BLaER1 treated with 17β-estradiol and CSF1 and Interleukin-3, amounts not matched to agents 10 nM and 100 nM (cell line): ENCODE data around the gene GRK5.

Source experiments
- H3K27ac ChIP-seq, 11 experiments: shearing (Covaris generic); formaldehyde crosslinking; 2 replicates each; pipeline ENCODE4 v1.8.1; 2022
- H3K27me3 ChIP-seq, 11 experiments: shearing (Covaris generic); formaldehyde crosslinking; 2 replicates each; pipeline ENCODE4 v1.8.1; 2022
- H3K36me3 ChIP-seq, 11 experiments: shearing (Covaris generic); formaldehyde crosslinking; 2 replicates each; pipeline ENCODE4 v1.8.1; 2022
- H3K4me1 ChIP-seq, 10 experiments: shearing (Covaris generic); formaldehyde crosslinking; 2 replicates each; pipeline ENCODE4 v1.8.1; 2022
- H3K4me2 ChIP-seq, 11 experiments: shearing (Covaris generic); formaldehyde crosslinking; 2 replicates each; pipeline ENCODE4 v1.8.1; 2022
- H3K4me3 ChIP-seq, 10 experiments: shearing (Covaris generic); formaldehyde crosslinking; 2 replicates each; pipeline ENCODE4 v1.8.1; 2022
- H3K9ac ChIP-seq, 11 experiments: shearing (Covaris generic); formaldehyde crosslinking; 2 replicates each; pipeline ENCODE4 v1.8.1; 2022
- H3K9me3 ChIP-seq, 11 experiments: shearing (Covaris generic); formaldehyde crosslinking; replicated peaks in 1 of 11; 2 replicates each; pipeline ENCODE4 v1.8.1; 2022
- H4K20me1 ChIP-seq, 11 experiments: shearing (Covaris generic); formaldehyde crosslinking; 2 replicates each; pipeline ENCODE4 v1.8.1; 2022
- Cebpa-rat ChIP-seq, 11 experiments: shearing (Covaris generic); IDR thresholded peaks; 2 replicates each; pipeline ENCODE4 v1.8.1; 2022

Gene GRK5

DNA sequence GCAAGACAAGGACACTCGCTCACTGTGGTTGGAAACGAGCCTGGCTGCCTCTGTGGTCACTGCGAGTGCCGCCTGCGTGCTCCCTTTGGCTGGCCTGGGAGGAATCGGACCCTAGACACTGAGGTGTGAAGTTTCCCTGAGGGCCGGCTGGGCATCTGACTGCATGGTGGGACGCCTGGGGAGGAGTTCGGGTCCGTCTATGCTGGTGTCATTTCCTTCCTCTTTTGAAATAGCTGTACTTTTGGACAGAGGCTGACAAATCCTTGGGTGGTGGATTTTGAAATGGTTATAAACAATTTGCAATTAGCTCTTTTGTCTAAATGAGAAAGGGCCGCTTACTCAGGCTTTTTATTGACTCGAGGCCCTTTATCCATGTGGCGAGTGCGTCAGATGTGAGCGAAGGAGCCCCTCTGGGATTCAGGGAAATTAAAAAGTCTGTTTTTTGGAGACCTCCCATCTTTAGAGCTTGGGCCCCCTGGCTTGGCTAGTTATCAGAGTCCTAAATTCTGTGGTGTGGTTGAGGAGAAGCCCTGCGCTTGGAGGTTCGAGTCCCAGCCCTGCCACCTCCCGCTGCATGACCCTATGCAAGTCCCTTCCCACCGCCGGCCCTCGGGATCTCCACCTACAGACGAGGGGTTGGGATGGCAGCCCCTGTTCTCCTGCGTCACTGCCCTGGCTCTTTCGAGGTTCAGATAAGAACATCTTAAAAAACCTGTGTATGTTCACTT lies 188.1 kb downstream of the GRK5 start:
- peak overlapping the region; percentile 32 to 75 (median 67); a peak in 18 of 22 replicates for H3K9ac ChIP-seq
- peak in 9 of 11 experiments; percentile 35 to 77 (median 62); a peak in 15 of 22 replicates for TF ChIP-seq Cebpa-rat (IDR thresholded peaks at IDR 0.05)
- peaks cover 44 to 72% (median 55%) of the 10 kb centered on the region in 10 experiments for H3K4me1 ChIP-seq
- peak overlapping the region; percentile 67 to 94 (median 85) for H3K27ac ChIP-seq
- peak overlapping the region; percentile 52 to 91 (median 79) for H3K4me2 ChIP-seq
- H3K27me3 ChIP-seq: no peaks in the 10 kb centered on the region
- H3K4me3 ChIP-seq: 0 out of 20 replicates have a peak overlapping the region, but pooled peaks of 1 of the 10 experiments have one; percentile 7
- no peaks in the 10 kb centered on the region for H3K36me3 ChIP-seq
- H3K9me3 ChIP-seq: no peaks in the 10 kb centered on the region
- no peaks in the 10 kb centered on the region for H4K20me1 ChIP-seq

DNA sequence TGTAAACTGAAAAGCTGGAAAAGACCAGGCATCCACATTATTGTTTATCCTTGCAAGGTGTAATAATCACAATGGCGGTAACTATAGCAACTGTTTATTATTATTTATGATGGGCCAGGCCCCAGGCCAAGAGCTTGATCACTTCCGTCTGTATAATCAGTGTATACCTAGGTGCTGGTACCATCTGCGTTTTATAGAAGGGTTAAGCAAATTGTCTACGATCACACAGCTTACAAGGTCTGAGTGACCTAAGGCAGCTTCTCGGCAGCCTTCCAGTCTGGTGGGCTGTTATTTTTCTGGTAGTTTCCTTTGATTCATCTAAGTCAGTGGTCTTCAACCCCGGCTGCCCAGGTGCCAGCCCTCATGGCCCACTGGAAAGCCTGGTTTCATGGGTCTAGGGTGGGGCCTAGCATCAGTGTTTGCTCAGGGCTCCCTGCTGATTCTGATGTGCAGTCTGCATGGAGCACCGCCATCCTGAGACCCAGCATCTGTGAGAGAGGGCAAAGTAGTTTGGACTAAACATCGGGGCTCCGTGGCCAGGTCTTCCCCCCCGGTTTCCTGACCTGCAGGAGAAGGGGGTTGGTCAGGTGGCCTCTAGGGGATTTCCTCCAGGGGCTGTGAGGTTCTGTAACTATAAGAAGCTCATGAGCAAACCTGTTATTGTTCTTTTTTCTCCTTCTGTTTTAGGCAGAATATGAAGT lies 188.8 kb downstream of the GRK5 start:
- H3K36me3 ChIP-seq: no peaks in the 10 kb centered on the region
- peak overlapping the region; percentile 52 to 91 (median 79) for H3K4me2 ChIP-seq
- peak overlapping the region; percentile 67 to 94 (median 85); a peak in 21 of 22 replicates for H3K27ac ChIP-seq
- no peaks in the 10 kb centered on the region for H3K27me3 ChIP-seq
- TF ChIP-seq Cebpa-rat (IDR thresholded peaks at IDR 0.05): no peak
- H3K4me3 ChIP-seq: no peak overlapping the region
- no peaks in the 10 kb centered on the region for H4K20me1 ChIP-seq
- no peaks in the 10 kb centered on the region for H3K9me3 ChIP-seq
- peaks cover 46 to 72% (median 57%) of the 10 kb centered on the region in 10 experiments for H3K4me1 ChIP-seq
- peak overlapping the region; percentile 5 to 75 (median 67); a peak in 17 of 22 replicates for H3K9ac ChIP-seq

DNA sequence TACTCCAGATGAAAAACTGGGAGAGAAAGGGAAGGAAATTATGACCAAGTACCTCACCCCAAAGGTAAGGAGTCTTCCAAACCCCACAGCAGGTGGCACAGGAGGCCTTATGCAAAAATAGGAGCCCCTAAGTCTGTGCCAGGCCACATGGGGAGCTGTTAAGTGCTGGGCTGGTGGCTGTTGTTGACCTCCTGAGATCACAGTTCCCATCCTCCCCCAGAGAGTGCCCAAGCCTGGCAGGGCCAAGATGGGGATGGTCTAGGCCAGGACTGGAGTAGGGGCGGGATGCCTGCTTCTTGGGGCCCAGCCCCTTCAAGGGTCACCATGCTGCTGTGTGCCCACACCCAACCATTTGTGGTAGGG lies 189.3 kb downstream of the GRK5 start:
- H3K4me3 ChIP-seq: no peak overlapping the region
- peaks cover 46 to 72% (median 57%) of the 10 kb centered on the region in 10 experiments for H3K4me1 ChIP-seq
- peak overlapping the region; percentile 52 to 91 (median 79) for H3K4me2 ChIP-seq
- no peaks in the 10 kb centered on the region for H3K27me3 ChIP-seq
- no peaks in the 10 kb centered on the region for H3K9me3 ChIP-seq
- TF ChIP-seq Cebpa-rat (IDR thresholded peaks at IDR 0.05): no peak
- H3K9ac ChIP-seq: peak overlapping the region in 6 of 11 experiments; percentile 5 to 75 (median 66); a peak in 6 of 22 replicates
- H3K36me3 ChIP-seq: no peaks in the 10 kb centered on the region
- no peaks in the 10 kb centered on the region for H4K20me1 ChIP-seq
- H3K27ac ChIP-seq: peak overlapping the region; percentile 67 to 94 (median 85); a peak in 20 of 22 replicates

DNA sequence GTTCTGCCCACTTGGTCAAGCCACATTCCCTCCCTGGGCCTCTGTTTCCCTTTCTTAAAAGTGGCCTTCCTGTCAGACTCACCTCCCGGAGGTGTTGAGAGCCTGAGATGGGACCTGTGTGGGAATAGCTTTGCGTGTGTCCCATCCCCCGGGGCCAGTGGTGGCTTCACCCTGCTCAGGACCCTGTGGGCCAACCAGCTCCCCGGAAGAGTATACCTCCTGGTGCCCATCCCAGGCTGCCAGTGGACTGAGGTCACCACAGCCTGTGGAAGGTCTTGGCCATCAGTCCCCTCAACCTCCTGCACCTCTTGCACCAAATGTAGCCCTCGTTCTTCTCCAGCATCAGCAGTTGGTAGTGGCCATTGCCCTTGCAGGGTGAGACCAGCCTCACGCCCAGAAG lies 190.0 kb downstream of the GRK5 start:
- no peaks in the 10 kb centered on the region for H4K20me1 ChIP-seq
- H3K4me3 ChIP-seq: no peak overlapping the region
- H3K27me3 ChIP-seq: no peaks in the 10 kb centered on the region
- H3K9me3 ChIP-seq: no peaks in the 10 kb centered on the region
- H3K9ac ChIP-seq: no peak overlapping the region
- peak overlapping the region in 8 of 11 experiments; percentile 82 to 94 (median 87); a peak in 11 of 22 replicates for H3K27ac ChIP-seq
- TF ChIP-seq Cebpa-rat (IDR thresholded peaks at IDR 0.05): no peak
- peak overlapping the region in 6 of 11 experiments; percentile 75 to 87 (median 80); a peak in 5 of 22 replicates for H3K4me2 ChIP-seq
- no peaks in the 10 kb centered on the region for H3K36me3 ChIP-seq
- H3K4me1 ChIP-seq: peaks cover 43 to 72% (median 54%) of the 10 kb centered on the region in 10 experiments

DNA sequence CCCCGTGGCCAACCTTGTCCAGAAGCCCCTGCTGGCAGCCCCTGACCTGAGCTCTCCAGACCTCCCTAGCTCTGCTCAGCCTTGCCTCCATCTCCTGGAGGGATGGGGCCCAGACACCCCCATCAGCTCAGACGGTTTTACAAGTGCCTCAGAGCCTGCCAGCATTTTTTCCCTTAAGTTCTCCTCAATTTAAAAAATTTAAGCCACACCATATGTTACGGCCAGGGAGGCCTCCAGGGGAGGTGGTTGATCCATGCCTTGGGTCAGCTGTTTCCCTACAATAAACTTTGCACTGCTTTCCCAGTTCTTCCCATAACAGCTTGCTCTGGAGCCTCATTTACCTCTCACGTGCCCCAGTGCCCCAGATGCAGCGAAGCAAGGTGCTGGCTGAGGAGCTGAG lies 191.6 kb downstream of the GRK5 start:
- Histone ChIP-seq H3K36me3 (no peaks in the 10 kb centered on the region), H3K27me3 (no peaks in the 10 kb centered on the region), H3K9ac (no peak overlapping the region), H3K27ac (peak overlapping the region in 5 of 11 experiments; percentile 13 to 33 (median 14); a peak in 5 of 22 replicates), H3K4me3 (no peak overlapping the region), H4K20me1 (no peaks in the 10 kb centered on the region), H3K9me3 (no peaks in the 10 kb centered on the region), H3K4me1 (peaks cover 43 to 64% (median 50%) of the 10 kb centered on the region in 10 experiments), H3K4me2 (no peak overlapping the region)
- no peak for TF ChIP-seq Cebpa-rat (IDR thresholded peaks at IDR 0.05)

GRCh38 chr10:119399466-119399865 lies 192.1 kb downstream of the GRK5 start:
- Histone ChIP-seq H3K4me1 (peaks cover 43 to 66% (median 53%) of the 10 kb centered on the region in 10 experiments), H3K9me3 (no peaks in the 10 kb centered on the region), H3K4me2 (no peak overlapping the region), H3K27me3 (no peaks in the 10 kb centered on the region), H3K9ac (no peak overlapping the region), H3K27ac (peak overlapping the region in 3 of 11 experiments; percentile 13 to 33 (median 14); a peak in 2 of 22 replicates), H3K4me3 (no peak overlapping the region), H3K36me3 (no peaks in the 10 kb centered on the region), H4K20me1 (no peaks in the 10 kb centered on the region)
- TF ChIP-seq Cebpa-rat (IDR thresholded peaks at IDR 0.05): no peak

DNA sequence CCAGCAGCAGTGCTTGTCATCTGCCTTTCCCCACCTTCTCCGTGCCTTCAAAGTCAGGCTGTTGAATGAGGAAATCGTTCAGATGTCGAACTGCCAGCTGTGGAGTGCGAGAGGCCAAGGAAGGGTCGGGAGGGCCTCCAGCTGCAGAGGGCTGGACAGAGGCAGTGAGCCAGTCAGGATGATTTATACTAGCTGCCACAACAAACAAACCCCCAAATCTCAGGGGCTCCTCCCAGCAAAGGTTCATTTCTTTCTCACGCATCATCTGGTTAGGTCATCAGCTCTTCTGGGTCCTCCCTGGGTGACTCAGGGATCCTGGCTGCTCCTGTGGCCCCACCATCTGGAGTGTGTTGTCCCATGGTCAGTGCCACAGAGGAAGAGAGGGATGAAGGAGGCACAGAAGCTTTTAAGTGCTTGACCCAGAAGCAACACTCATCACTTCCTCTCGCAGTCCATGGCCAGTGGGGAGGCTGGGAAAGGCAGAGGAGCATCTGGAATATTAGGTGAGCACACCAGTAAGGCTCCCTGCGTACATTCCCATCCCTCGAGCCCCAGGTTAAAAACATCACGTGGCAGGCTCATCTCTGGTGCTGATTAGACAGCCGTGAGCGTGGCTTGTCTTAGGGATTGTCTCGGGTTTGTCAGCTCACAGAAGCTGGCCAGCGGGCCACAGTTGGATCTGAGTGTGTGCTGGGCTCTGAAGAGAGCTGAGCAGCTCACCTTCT lies 194.5 kb downstream of the GRK5 start:
- no peak for TF ChIP-seq Cebpa-rat (IDR thresholded peaks at IDR 0.05)
- Histone ChIP-seq H3K4me2 (peak overlapping the region; percentile 25 to 77 (median 66)), H3K27me3 (no peaks in the 10 kb centered on the region), H3K4me3 (no peak overlapping the region), H3K36me3 (no peaks in the 10 kb centered on the region), H3K27ac (peak overlapping the region in 8 of 11 experiments; percentile 4 to 60 (median 38); a peak in 5 of 22 replicates), H3K9ac (no peak overlapping the region), H3K4me1 (peaks cover 38 to 66% (median 53%) of the 10 kb centered on the region in 10 experiments), H4K20me1 (no peaks in the 10 kb centered on the region), H3K9me3 (no peaks in the 10 kb centered on the region)

- no peak overlapping the region for H3K27ac ChIP-seq
- no peaks in the 10 kb centered on the region for H3K9me3 ChIP-seq
- H3K27me3 ChIP-seq: no peaks in the 10 kb centered on the region
- H4K20me1 ChIP-seq: no peaks in the 10 kb centered on the region
- H3K4me3 ChIP-seq: no peak overlapping the region
- peak overlapping the region in 4 of 11 experiments; percentile 2 to 91 (median 49); a peak in 7 of 22 replicates for H3K4me2 ChIP-seq
- H3K9ac ChIP-seq: no peak overlapping the region
- H3K4me1 ChIP-seq: peaks cover 44 to 75% (median 63%) of the 10 kb centered on the region in 10 experiments
- no peak for TF ChIP-seq Cebpa-rat (IDR thresholded peaks at IDR 0.05)
- H3K36me3 ChIP-seq: no peaks in the 10 kb centered on the region
Measured at GRCh38 chr10:119403921-119404320, 196.6 kb downstream of the GRK5 start.
